LNCaP clone FGC (cell line): ENCODE results near the gene KCNH2.

ENCODE experiments used
- DNase-seq: peaks from one replicate; pipeline ENCODE4 v3.0.0-alpha.2; 2011; ENCODE audit warnings: low read depth
- H3K4me3 ChIP-seq: 2 replicates; pipeline ENCODE4 v1.5.1; 2011; ENCODE audit warnings: mild to moderate bottlenecking, low read depth, low read length, control low read depth
- CTCF ChIP-seq: IDR thresholded peaks from 2 replicates; pipeline ENCODE4 v1.5.1; 2012; ENCODE audit warnings: mild to moderate bottlenecking; ENCODE audit not compliant: control insufficient read depth, insufficient read depth; ENCODE audit errors: extremely low read depth

The KCNH2 gene

GRCh38 chr7:150902078-150903033 is 75.8 kb downstream of the KCNH2 start:
- TF ChIP-seq CTCF, result no peak
- no peak overlapping the region for H3K4me3 ChIP-seq
- no peak for DNase-seq

- no peak for TF ChIP-seq CTCF
- no peak for DNase-seq
- H3K4me3 ChIP-seq, result no peak overlapping the region
Measured at GRCh38 chr7:150901160-150902035, 76.7 kb downstream of the KCNH2 start.

GRCh38 chr7:150900675-150901074 is 77.4 kb downstream of the KCNH2 start:
- no peak overlapping the region for H3K4me3 ChIP-seq
- TF ChIP-seq CTCF, result no peak
- DNase-seq, result no peak

- peak; percentile 97 for TF ChIP-seq CTCF
- no peak for DNase-seq
- H3K4me3 ChIP-seq, result no peak overlapping the region
Measured at GRCh38 chr7:150898475-150899011, 79.6 kb downstream of the KCNH2 start.

GRCh38 chr7:150897502-150898474 is 80.3 kb downstream of the KCNH2 start:
- no peak overlapping the region for H3K4me3 ChIP-seq
- no peak for TF ChIP-seq CTCF
- DNase-seq, result no peak

GRCh38 chr7:150896562-150897209 is 81.4 kb downstream of the KCNH2 start:
- no peak overlapping the region for H3K4me3 ChIP-seq
- DNase-seq, result no peak
- no peak for TF ChIP-seq CTCF
